ENCODE measurements around the gene GALNTL6.
"Not testable (repeated sequence)": the region's sequence is repeated elsewhere in the genome, so short reads cannot be mapped to it uniquely, and the experiment has no call there.

GALNTL6 gene

GRCh38 chr4:172830295-172830764, 1017.1 kb downstream of the GALNTL6 start:
- DNase-seq, result peak; percentile 81

GRCh38 chr4:172836661-172837060, 1023.5 kb downstream of the GALNTL6 start:
- no peak for DNase-seq

DNA sequence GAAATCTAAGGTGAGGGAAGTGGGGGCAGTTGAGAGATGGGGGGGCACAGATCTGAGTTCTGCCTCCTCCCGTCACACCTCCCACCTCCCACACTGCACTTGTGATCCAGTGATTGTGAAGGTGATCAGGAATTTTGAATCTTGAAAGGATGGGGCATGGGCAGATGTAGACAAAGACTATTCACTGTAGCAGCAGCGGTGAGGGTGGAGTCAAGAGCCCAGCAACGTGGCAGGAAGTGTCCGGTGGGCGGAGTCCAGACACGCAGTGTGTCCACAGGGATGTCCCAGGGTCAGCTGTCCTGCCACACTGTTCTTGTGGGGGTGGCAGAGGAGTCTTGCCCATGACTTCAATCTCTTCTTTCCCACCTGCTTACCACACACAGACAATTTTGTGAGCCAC, 1024.9 kb downstream of the GALNTL6 start:
- no peak for DNase-seq

GRCh38 chr4:172838943-172839342, 1025.7 kb downstream of the GALNTL6 start:
- DNase-seq, result no peak

GRCh38 chr4:172842779-172843178, 1029.6 kb downstream of the GALNTL6 start:
- peak; percentile 73 for DNase-seq

- DNase-seq, result peak; percentile 58
Observed at GRCh38 chr4:172843192-172843591, 1030.0 kb downstream of the GALNTL6 start.

- DNase-seq, result no peak
Observed at GRCh38 chr4:172844556-172844955, 1031.4 kb downstream of the GALNTL6 start.

DNA sequence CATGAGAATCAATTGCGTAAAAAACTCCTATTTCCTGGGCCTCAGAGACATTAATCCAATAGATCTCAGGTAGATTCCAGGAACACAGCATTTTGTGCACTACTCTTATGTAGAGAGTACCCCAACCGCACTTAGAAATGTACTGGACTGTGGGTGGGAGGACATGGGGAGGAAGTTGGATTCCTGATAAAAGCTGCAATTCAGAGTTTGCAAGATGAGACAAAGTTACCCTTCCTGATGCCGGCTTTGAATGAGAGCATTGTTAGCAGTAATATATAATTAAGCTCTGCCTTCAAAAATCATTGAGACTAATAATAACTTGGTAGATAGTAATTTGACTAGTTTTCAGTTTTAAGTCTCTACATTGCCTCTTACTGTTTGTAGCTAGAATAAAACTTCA, 1032.1 kb downstream of the GALNTL6 start:
- DNase-seq, result no peak

- DNase-seq, result no peak
Observed at GRCh38 chr4:172850838-172851237, 1037.6 kb downstream of the GALNTL6 start.

- no peak for DNase-seq
Observed at GRCh38 chr4:172851534-172851933, 1038.3 kb downstream of the GALNTL6 start.

GRCh38 chr4:172857026-172857425, 1043.8 kb downstream of the GALNTL6 start:
- DNase-seq, result peak; percentile 45

DNA sequence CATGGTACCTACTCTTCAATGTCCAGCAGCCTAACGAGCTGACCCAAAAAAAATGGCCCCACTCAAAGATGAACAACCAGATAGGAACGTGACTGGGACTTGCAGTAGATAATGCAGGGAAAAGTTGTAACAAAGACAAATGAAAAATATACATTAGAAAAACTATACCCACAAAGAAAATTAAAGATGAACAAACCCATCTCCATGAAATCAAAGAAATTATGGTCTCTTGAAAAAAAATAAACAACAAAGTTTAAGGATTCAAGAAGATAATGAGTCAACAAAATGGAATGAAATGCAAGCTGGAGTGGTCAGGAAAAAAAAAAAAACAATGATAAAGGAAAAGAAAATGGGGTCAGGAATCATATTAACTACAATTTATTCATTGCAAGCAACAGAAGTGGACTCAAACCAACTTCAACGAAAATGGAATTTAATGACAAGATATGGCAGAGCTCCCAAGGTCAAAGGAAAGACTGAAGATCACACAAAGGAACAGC, 1045.6 kb downstream of the GALNTL6 start:
- DNase-seq, result no peak

DNA sequence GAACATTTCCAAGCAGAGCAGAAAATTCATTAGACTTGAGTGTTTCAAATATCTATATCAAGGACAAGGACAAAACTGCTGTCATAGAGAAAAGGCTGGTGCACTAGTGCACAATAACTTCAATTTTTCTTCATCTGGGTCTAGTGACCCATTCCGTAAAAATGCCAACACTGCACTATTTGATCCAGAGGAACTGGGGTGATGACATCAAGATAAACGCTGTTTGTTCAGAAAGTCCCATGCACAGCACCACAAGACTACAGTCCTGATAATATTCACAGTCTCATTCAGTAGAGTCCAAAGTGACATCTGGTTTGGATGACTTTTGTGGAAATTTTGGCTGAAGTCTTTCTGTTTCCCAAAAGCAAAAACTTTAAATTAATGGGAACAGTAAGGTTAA, 1051.9 kb downstream of the GALNTL6 start:
- no peak for DNase-seq

DNA sequence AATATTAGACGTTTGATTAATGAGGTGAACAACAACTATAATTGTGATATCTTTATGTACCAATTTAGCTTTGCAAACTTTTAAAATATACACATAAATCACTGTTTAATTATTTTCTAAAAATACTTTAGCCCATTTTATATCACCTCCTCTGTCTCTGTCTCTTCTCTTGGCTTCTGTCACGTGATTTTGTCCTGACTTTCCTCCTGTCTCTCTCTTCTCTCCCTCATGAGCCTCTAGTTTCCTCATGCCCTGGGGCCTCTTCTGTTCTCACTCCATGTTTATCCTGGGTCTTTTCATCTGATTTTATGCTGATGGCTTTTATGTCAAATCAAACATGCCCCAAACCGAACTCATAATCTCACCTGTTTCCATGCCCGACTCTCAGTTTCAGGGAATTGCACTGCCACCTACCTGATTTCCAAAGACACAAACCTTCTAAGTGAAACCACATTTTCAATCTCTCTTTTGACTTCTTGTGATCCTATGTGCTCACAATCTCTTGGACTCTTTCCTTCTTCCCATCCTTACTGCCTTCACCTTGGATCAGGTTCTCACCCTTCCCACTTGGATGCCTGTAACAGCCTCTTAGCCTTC, 1052.4 kb downstream of the GALNTL6 start:
- DNase-seq, result no peak

DNA sequence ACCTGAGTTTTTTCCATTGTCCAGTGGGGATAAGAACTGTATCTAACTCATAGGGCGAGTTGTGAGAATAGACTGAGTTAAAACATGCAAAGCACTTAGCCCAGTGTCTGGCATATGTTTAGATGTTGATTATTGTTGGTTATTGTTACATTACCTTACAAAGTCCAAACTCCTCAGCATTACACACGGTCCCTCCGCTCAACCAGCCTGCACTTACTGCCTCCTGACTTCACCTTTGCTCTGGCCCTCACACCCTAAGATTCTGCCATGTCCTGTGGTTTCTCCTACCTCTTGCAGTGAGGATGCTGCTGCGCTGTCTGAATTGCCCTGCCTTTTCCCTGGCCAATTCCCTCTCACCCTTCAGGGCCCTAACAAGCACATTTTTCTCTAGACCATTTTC, 1053.2 kb downstream of the GALNTL6 start:
- no peak for DNase-seq

- DNase-seq, result no peak
Observed at GRCh38 chr4:172867835-172868234, 1054.6 kb downstream of the GALNTL6 start.

DNA sequence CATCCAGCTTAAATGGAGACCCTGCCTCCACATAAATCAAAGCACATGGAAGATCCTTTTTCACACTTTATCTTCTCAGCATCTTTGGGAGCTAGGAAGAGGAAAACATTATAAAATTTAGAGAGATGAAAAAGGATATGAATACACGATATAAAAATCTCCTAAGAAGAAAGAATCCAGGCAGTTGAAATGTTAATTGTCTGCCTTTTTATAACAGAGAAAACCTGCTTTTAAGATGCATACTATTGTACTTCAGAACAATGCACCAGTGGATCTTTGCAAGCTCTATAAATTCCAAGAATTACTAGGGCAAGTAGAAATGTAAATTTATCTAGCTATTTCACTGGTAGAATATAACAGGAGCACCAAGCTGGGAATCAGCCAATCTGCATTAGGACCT, 1055.1 kb downstream of the GALNTL6 start:
- no peak for DNase-seq

GRCh38 chr4:172869621-172870268, 1056.5 kb downstream of the GALNTL6 start:
- DNase-seq, result no peak

GRCh38 chr4:172871381-172871780, 1058.2 kb downstream of the GALNTL6 start:
- DNase-seq, result no peak

DNA sequence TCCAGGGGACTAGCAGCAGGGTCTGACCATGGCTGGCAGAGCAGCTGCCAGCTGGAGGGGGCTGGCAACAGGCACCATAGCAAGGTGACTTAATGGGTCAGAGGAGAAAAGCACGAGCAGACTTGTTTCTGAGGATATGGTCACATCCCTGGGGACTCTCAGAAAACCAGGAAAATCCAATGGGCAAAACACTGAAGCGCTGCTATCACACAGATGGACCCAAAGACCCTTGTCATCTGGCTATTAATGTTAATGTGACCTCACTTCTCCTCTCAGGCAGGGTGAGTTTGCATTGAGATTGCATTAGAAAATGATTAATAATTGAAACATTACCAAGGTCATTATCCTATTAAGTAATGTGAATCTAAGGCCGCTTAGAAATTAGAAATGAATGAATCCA, 1061.7 kb downstream of the GALNTL6 start:
- DNase-seq, result peak; percentile 39

GRCh38 chr4:172876394-172876793, 1063.2 kb downstream of the GALNTL6 start:
- DNase-seq, result no peak

DNA sequence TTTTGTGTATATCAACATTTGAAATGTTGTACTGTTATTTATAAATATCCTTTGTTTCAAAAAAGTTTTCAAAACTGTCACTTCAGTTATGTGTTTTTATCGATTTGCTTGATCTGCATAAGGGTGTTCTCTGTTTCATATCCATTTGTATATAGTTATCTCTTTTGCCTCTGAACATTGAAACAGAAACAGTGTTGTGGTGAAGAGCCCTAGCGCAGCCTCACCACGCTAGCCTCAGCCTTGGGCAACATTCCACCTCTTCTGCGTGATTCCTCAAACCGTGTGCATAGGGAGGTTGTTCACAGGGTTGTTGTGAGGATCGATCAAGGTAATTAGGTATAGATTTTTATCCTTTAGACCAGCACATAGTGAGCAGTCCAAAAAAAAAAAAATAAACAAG, 1068.4 kb downstream of the GALNTL6 start:
- no peak for DNase-seq

DNA sequence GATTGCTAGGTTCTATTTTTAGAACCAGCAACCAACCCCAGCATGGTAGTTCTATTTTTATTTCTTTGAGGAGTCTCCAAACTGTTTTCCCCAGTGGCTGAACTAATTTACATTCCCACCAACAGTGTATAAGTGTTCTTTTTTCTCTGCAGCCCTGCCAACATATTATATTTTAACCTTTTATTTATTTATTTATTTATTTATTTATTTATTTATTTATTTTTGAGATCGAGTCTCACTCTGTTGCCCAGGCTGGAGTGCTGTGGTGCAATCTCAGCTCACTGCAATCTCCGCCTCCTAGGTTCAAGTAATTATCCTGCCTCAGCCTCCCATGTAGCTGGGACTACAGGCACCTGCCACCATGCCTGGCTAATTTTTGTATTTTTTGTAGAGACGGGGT, 1074.2 kb downstream of the GALNTL6 start:
- DNase-seq, result not testable (repeated sequence)

GRCh38 chr4:172887959-172888358, 1074.8 kb downstream of the GALNTL6 start:
- no peak for DNase-seq

DNA sequence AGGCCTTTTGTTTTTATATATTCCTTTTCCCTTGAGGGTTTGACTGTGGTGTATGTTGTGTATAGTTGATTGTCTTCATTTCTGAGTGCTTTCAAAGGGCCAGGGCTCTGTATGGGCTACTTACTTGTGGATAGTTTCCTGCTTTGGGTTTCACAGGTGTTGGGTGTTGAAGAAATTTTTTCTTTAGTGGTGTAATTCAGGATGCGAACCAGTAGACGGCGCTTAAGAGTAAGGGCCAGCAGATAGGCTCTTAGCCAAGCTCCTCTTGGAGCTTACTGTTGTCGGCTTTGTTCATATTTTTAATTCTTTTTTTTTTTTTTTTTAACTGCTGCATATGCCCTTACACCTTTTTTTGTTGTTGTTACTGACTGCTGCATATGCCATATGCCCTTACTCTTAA, 1079.1 kb downstream of the GALNTL6 start:
- DNase-seq, result no peak
